ENCODE results near the gene N4BP3.

- TF ChIP-seq POLR2A (IDR thresholded peaks at IDR 0.05; ENCODE audit: extremely low read depth, insufficient read length) (no peak), CTCF (IDR thresholded peaks at IDR 0.05; ENCODE audit: low read depth, low read length) (no peak), MYC (IDR thresholded peaks at IDR 0.05; ENCODE audit: low read depth, low read length) (no peak)
Observed at GRCh38 chr5:178072749-178073148, 40.6 kb upstream of the N4BP3 start.

Measured in NB4 (cell line).